HEK293 (cell line): Measurements from ENCODE around the gene IGFBPL1.

Experiments used
- CTCF ChIA-PET: fragments of 350-600 bp; formaldehyde crosslinking; extraction: SDS; loops from one replicate; lab custom pipeline; 2021; ENCODE audit warnings: antibody characterized with exemption; lab: Yijun Ruan, JAX
- POLR2A ChIA-PET: fragments of 300-600 bp; formaldehyde crosslinking; extraction: SDS; loops from one replicate; lab custom pipeline; 2020; ENCODE audit warnings: antibody characterized with exemption, inconsistent platforms; lab: Yijun Ruan, JAX
- H3K27ac ChIP-seq: fragments of 200-500 bp; sonication (Bioruptor generic); 2 replicates; pipeline ENCODE4 v1.5.1; 2014; ENCODE audit warnings: low read depth, low read length, control low read depth, inconsistent platforms; ENCODE audit errors: extremely low read depth
- H3K36me3 ChIP-seq, 2 experiments: fragments of 200-500 bp in 1 of 2; sonication (Bioruptor generic) in 1 of 2; 1 replicate in 1 of 2; 2 replicates in 1 of 2; pipeline ENCODE4 v1.5.1; 2014 to 2017; ENCODE audit warnings: inconsistent platforms in 2 of 2, low read length in 2 of 2; ENCODE audit not compliant: control insufficient read depth in 2 of 2, insufficient read depth in 1 of 2
- H3K4me1 ChIP-seq: fragments of 200-500 bp; sonication (Bioruptor generic); 2 replicates; pipeline ENCODE4 v1.5.1; 2014; ENCODE audit warnings: mild to moderate bottlenecking, low read length, inconsistent platforms; ENCODE audit not compliant: control insufficient read depth, insufficient read depth
- H3K4me3 ChIP-seq: 2 replicates; pipeline ENCODE4 v1.5.1; 2011; ENCODE audit warnings: low read depth, mild to moderate bottlenecking, control low read depth, low read length, moderate library complexity
- H3K9me3 ChIP-seq: fragments of 200-500 bp; sonication (Bioruptor generic); 2 replicates; pipeline ENCODE4 v1.5.1; 2014; ENCODE audit warnings: low read depth, low read length, inconsistent platforms; ENCODE audit not compliant: control insufficient read depth, insufficient read depth
- ATF2 ChIP-seq: fragments of 450-650 bp; formaldehyde crosslinking; IDR thresholded peaks from 2 replicates; pipeline ENCODE4 v1.5.1; 2016; ENCODE audit warnings: missing biosample characterization, missing genetic modification characterization, low read depth
- HOXD13 ChIP-seq: sonication (generic); formaldehyde crosslinking; IDR thresholded peaks from 2 replicates; pipeline ENCODE4 v1.8.0; 2022; ENCODE audit warnings: missing genetic modification reagents, borderline replicate concordance
- KLF10 ChIP-seq: fragments of 450-650 bp; IDR thresholded peaks from 2 replicates; pipeline ENCODE4 v1.5.1; 2018; ENCODE audit warnings: missing biosample characterization, mild to moderate bottlenecking, missing genetic modification characterization
- REST ChIP-seq: fragments of 450-650 bp; formaldehyde crosslinking; IDR thresholded peaks from 2 replicates; pipeline ENCODE4 v1.5.1; 2016; ENCODE audit warnings: missing biosample characterization, missing genetic modification characterization
- SALL2 ChIP-seq: fragments of 450-650 bp; formaldehyde crosslinking; IDR thresholded peaks from 2 replicates; pipeline ENCODE4 v1.5.0; 2017; ENCODE audit warnings: missing biosample characterization, mild to moderate bottlenecking, missing genetic modification characterization, borderline replicate concordance
- SETDB1 ChIP-seq: IDR thresholded peaks from one replicate; pipeline ENCODE4 v1.6.1; 2017; ENCODE audit warnings: mild to moderate bottlenecking, low read length, moderate library complexity, mixed read lengths; ENCODE audit not compliant: insufficient read length
- ZBTB1 ChIP-seq: fragments of 450-650 bp; formaldehyde crosslinking; IDR thresholded peaks from 2 replicates; pipeline ENCODE4 v1.5.1; 2016; ENCODE audit warnings: missing biosample characterization, missing genetic modification characterization
- ZBTB10 ChIP-seq: fragments of 450-650 bp; formaldehyde crosslinking; IDR thresholded peaks from 2 replicates; pipeline ENCODE4 v1.5.1; 2016; ENCODE audit warnings: missing biosample characterization, missing genetic modification characterization
- ZIC2 ChIP-seq: fragments of 450-650 bp; formaldehyde crosslinking; IDR thresholded peaks from 2 replicates; pipeline ENCODE4 v1.5.1; 2016; ENCODE audit warnings: missing biosample characterization, missing genetic modification characterization
- ZNF155 ChIP-seq: fragments of 450-650 bp; formaldehyde crosslinking; IDR thresholded peaks from 2 replicates; pipeline ENCODE4 v1.5.1; 2016; ENCODE audit warnings: missing biosample characterization, missing genetic modification characterization
- ZNF175 ChIP-seq: fragments of 450-650 bp; formaldehyde crosslinking; IDR thresholded peaks from 2 replicates; pipeline ENCODE4 v1.5.1; 2016; ENCODE audit warnings: missing biosample characterization, missing genetic modification characterization
- ZNF211 ChIP-seq: fragments of 450-650 bp; formaldehyde crosslinking; IDR thresholded peaks from 2 replicates; pipeline ENCODE4 v1.5.1; 2016; ENCODE audit warnings: low read depth, missing biosample characterization, missing genetic modification characterization
- ZNF23 ChIP-seq: fragments of 450-650 bp; formaldehyde crosslinking; IDR thresholded peaks from 2 replicates; pipeline ENCODE4 v1.5.1; 2016; ENCODE audit warnings: missing biosample characterization, missing genetic modification characterization, borderline replicate concordance
- ZNF274 ChIP-seq, 2 experiments: fragments of 200-500 bp in 1 of 2; fragments of 450-650 bp in 1 of 2; sonication (Bioruptor generic) in 1 of 2; formaldehyde crosslinking in 1 of 2; IDR thresholded peaks; 2 replicates each; pipeline versions ENCODE4 v1.5.1 to v1.6.1; 2014 to 2016; ENCODE audit warnings: borderline replicate concordance in 1 of 2, inconsistent platforms in 1 of 2, low read length in 1 of 2, missing biosample characterization in 1 of 2, missing genetic modification characterization in 1 of 2
- ZNF324 ChIP-seq: fragments of 450-650 bp; formaldehyde crosslinking; IDR thresholded peaks from 2 replicates; pipeline ENCODE4 v1.5.1; 2016; ENCODE audit warnings: missing biosample characterization, missing genetic modification characterization
- ZNF335 ChIP-seq: fragments of 450-650 bp; formaldehyde crosslinking; conservative IDR thresholded peaks from 2 replicates; pipeline ENCODE4 v1.5.1; 2016; ENCODE audit warnings: missing biosample characterization, missing genetic modification characterization
- ZNF398 ChIP-seq: fragments of 450-650 bp; formaldehyde crosslinking; IDR thresholded peaks from 2 replicates; pipeline ENCODE4 v1.5.1; 2017; ENCODE audit warnings: missing biosample characterization, missing genetic modification characterization
- ZNF404 ChIP-seq: fragments of 450-650 bp; formaldehyde crosslinking; IDR thresholded peaks from 2 replicates; pipeline ENCODE4 v1.5.1; 2017; ENCODE audit warnings: missing biosample characterization, missing genetic modification characterization
- ZNF530 ChIP-seq: fragments of 450-650 bp; formaldehyde crosslinking; IDR thresholded peaks from 2 replicates; pipeline ENCODE4 v1.5.1; 2016; ENCODE audit warnings: low read depth, missing biosample characterization, missing genetic modification characterization
- ZNF561 ChIP-seq: fragments of 450-650 bp; IDR thresholded peaks from 2 replicates; pipeline ENCODE4 v1.5.1; 2018; ENCODE audit warnings: missing biosample characterization, missing genetic modification characterization, borderline replicate concordance
- ZNF626 ChIP-seq: fragments of 450-650 bp; sonication (Bioruptor Pico); formaldehyde crosslinking; IDR thresholded peaks from 2 replicates; pipeline ENCODE4 v1.5.1; 2018; ENCODE audit warnings: missing biosample characterization, missing genetic modification characterization, inconsistent platforms
- ZNF747 ChIP-seq: fragments of 450-650 bp; formaldehyde crosslinking; IDR thresholded peaks from 2 replicates; pipeline ENCODE4 v1.5.1; 2016; ENCODE audit warnings: missing biosample characterization, missing genetic modification characterization
- ZNF843 ChIP-seq: fragments of 450-650 bp; formaldehyde crosslinking; IDR thresholded peaks from 2 replicates; pipeline ENCODE4 v1.5.1; 2016; ENCODE audit warnings: missing biosample characterization, missing genetic modification characterization
- ZSCAN5A ChIP-seq: fragments of 450-650 bp; formaldehyde crosslinking; IDR thresholded peaks from 2 replicates; pipeline ENCODE4 v1.5.1; 2016; ENCODE audit warnings: missing biosample characterization, missing genetic modification characterization

Gene IGFBPL1

GRCh38 chr9:38408719-38409118, 15.5 kb downstream of the IGFBPL1 start:
- no peaks in the 10 kb centered on the region for H3K36me3 ChIP-seq
- H3K9me3 ChIP-seq = no peaks in the 10 kb centered on the region
- TF ChIP-seq REST (tag by site-specific recombination) (no peak), ZNF747 (tag by site-specific recombination) (no peak), ZNF626 (no peak), ZNF324 (tag by site-specific recombination) (no peak), HOXD13 (no peak), SETDB1 (no peak), ZNF404 (tag by site-specific recombination) (no peak), ZNF274 (IDR thresholded peaks at IDR 0.05; ENCODE audit: low read length) (no peak), ZNF274 (tag by site-specific recombination; IDR thresholded peaks at IDR 0.05; ENCODE audit: borderline replicate concordance) (no peak), ZNF530 (tag by site-specific recombination) (no peak), ZNF561 (tag by site-specific recombination) (no peak), KLF10 (no peak), ZNF398 (tag by site-specific recombination) (no peak), ZNF211 (tag by site-specific recombination) (no peak), SALL2 (tag by site-specific recombination) (no peak), ZNF335 (no peak), ZIC2 (no peak), ATF2 (tag by site-specific recombination) (no peak), ZBTB1 (no peak)
- POLR2A ChIA-PET = no interaction called here
- H3K27ac ChIP-seq = no peak overlapping the region
- CTCF ChIA-PET = interaction anchor here (1.7 kb wide), 1 partner anchor 9 kb away, joined by 9 read pairs; no protein-coding TSS in a partner anchor
- H3K4me3 ChIP-seq = no peak overlapping the region
- no peaks in the 10 kb centered on the region for H3K4me1 ChIP-seq

- no peak overlapping the region for H3K27ac ChIP-seq
- no peaks in the 10 kb centered on the region for H3K4me1 ChIP-seq
- H3K4me3 ChIP-seq = no peak overlapping the region
- H3K9me3 ChIP-seq = no peaks in the 10 kb centered on the region
- H3K36me3 ChIP-seq = no peaks in the 10 kb centered on the region
- ChIA-PET POLR2A (no interaction called here), CTCF (interaction anchor here (0.6 kb wide), 1 partner anchor 10 kb away, joined by 4 read pairs; no protein-coding TSS in a partner anchor)
- TF ChIP-seq ZNF23 (no peak), ZNF175 (tag by site-specific recombination) (no peak), ZNF155 (tag by site-specific recombination) (no peak), ZNF843 (tag by site-specific recombination) (no peak), ZSCAN5A (tag by site-specific recombination) (no peak), ZBTB10 (no peak)
These were observed 17.6 kb downstream of the IGFBPL1 start for GRCh38 chr9:38406476-38407186.
